Measurements from ENCODE around the gene USF2.

Gene USF2

GRCh38 chr19:35329323-35329722, 60.6 kb downstream of the USF2 start:
- no peaks in the 10 kb centered on the region for H3K4me1 ChIP-seq (ENCODE audit: control insufficient read depth, insufficient read depth, low read length)
- no peaks in the 10 kb centered on the region for H3K36me3 ChIP-seq (ENCODE audit: control insufficient read depth in 2 of 2, insufficient read depth in 1 of 2, low read length in 2 of 2)
- CTCF ChIA-PET: interaction anchor here (0.5 to 2.9 kb wide), 2 partner anchors 24 to 165 kb away, joined by 3 to 16 read pairs; no protein-coding TSS in a partner anchor
- no peaks in the 10 kb centered on the region for H3K9me3 ChIP-seq (ENCODE audit: control insufficient read depth, insufficient read depth, low read depth, low read length)
- TF ChIP-seq ZBTB44 (tag by site-specific recombination; IDR thresholded peaks at IDR 0.05): no peak
- TF ChIP-seq, protein P1, sequence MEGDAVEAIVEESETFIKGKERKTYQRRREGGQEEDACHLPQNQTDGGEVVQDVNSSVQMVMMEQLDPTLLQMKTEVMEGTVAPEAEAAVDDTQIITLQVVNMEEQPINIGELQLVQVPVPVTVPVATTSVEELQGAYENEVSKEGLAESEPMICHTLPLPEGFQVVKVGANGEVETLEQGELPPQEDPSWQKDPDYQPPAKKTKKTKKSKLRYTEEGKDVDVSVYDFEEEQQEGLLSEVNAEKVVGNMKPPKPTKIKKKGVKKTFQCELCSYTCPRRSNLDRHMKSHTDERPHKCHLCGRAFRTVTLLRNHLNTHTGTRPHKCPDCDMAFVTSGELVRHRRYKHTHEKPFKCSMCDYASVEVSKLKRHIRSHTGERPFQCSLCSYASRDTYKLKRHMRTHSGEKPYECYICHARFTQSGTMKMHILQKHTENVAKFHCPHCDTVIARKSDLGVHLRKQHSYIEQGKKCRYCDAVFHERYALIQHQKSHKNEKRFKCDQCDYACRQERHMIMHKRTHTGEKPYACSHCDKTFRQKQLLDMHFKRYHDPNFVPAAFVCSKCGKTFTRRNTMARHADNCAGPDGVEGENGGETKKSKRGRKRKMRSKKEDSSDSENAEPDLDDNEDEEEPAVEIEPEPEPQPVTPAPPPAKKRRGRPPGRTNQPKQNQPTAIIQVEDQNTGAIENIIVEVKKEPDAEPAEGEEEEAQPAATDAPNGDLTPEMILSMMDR (tag by site-specific recombination; IDR thresholded peaks at IDR 0.05): no peak
- no peak for TF ChIP-seq ZNF157 (tag by site-specific recombination; IDR thresholded peaks at IDR 0.05)
- TF ChIP-seq GLIS1 (tag by site-specific recombination; IDR thresholded peaks at IDR 0.05): no peak
- TF ChIP-seq ZNF664 (tag by site-specific recombination; IDR thresholded peaks at IDR 0.05): no peak
- no peak for TF ChIP-seq ZNF426 (tag by site-specific recombination; IDR thresholded peaks at IDR 0.05)
- no peak for TF ChIP-seq PRDM2 (tag by site-specific recombination; IDR thresholded peaks at IDR 0.05; ENCODE audit: borderline replicate concordance)
- no peak for TF ChIP-seq ZNF16 (tag by site-specific recombination; IDR thresholded peaks at IDR 0.05; ENCODE audit: low read depth)
- TF ChIP-seq, protein P2, sequence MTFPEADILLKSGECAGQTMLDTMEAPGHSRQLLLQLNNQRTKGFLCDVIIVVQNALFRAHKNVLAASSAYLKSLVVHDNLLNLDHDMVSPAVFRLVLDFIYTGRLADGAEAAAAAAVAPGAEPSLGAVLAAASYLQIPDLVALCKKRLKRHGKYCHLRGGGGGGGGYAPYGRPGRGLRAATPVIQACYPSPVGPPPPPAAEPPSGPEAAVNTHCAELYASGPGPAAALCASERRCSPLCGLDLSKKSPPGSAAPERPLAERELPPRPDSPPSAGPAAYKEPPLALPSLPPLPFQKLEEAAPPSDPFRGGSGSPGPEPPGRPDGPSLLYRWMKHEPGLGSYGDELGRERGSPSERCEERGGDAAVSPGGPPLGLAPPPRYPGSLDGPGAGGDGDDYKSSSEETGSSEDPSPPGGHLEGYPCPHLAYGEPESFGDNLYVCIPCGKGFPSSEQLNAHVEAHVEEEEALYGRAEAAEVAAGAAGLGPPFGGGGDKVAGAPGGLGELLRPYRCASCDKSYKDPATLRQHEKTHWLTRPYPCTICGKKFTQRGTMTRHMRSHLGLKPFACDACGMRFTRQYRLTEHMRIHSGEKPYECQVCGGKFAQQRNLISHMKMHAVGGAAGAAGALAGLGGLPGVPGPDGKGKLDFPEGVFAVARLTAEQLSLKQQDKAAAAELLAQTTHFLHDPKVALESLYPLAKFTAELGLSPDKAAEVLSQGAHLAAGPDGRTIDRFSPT (tag by site-specific recombination; IDR thresholded peaks at IDR 0.05): no peak
- TF ChIP-seq HOXD13 (CRISPR knock-in tag; IDR thresholded peaks at IDR 0.05; ENCODE audit: borderline replicate concordance): no peak
- no peak for TF ChIP-seq ZNF404 (tag by site-specific recombination; IDR thresholded peaks at IDR 0.05)
- TF ChIP-seq TRIM28 (IDR thresholded peaks at IDR 0.05; ENCODE audit: borderline replicate concordance, low read length): no peak
- TF ChIP-seq ZNF311 (tag by site-specific recombination; IDR thresholded peaks at IDR 0.05; ENCODE audit: borderline replicate concordance): no peak
- TF ChIP-seq, protein P3, sequence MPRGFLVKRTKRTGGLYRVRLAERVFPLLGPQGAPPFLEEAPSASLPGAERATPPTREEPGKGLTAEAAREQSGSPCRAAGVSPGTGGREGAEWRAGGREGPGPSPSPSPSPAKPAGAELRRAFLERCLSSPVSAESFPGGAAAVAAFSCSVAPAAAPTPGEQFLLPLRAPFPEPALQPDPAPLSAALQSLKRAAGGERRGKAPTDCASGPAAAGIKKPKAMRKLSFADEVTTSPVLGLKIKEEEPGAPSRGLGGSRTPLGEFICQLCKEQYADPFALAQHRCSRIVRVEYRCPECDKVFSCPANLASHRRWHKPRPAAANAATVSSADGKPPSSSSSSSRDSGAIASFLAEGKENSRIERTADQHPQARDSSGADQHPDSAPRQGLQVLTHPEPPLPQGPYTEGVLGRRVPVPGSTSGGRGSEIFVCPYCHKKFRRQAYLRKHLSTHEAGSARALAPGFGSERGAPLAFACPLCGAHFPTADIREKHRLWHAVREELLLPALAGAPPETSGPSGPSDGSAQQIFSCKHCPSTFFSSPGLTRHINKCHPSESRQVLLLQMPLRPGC (tag by site-specific recombination; IDR thresholded peaks at IDR 0.05): no peak
- no peak for TF ChIP-seq TCF7L2 (IDR thresholded peaks at IDR 0.05; ENCODE audit: borderline replicate concordance, low read depth, low read length)
- no peak overlapping the region for H3K4me3 ChIP-seq (ENCODE audit: low read depth, low read length)
- POLR2A ChIA-PET: no interaction called here
- no peak overlapping the region for H3K27ac ChIP-seq (ENCODE audit: extremely low read depth, low read depth, low read length)

Data from HEK293 (cell line).